Pulmonary artery endothelial cell (primary cell): Measurements from ENCODE around the gene PDE10A. TPM values are rescaled to one million over a fixed set of nuclear protein-coding genes. Genes with fewer than 3 reads are reported as not detected.

Source experiments
- DNase-seq: peaks from one replicate; pipeline ENCODE4 v3.0.0-alpha.2; 2011; ENCODE audit warnings: low read depth, low spot score
- total RNA-seq: library from RNA; depleted of rRNA; stranded (reverse); fragments of >200 nt; gene quantifications from 2 replicates; pipeline ENCODE4 v1.2.3, GENCODE V29; 2014

Gene PDE10A
- 7.1 and 9.8 TPM in 2 replicates for total RNA-seq

- DNase-seq: no peak
Observed at GRCh38 chr6:165662749-165663376, at the start of gene PDE10A. Gene PDE10A (minus strand): TSS chr6:165663241. CDS start chr6:165662811, 430 bp downstream.

DNA sequence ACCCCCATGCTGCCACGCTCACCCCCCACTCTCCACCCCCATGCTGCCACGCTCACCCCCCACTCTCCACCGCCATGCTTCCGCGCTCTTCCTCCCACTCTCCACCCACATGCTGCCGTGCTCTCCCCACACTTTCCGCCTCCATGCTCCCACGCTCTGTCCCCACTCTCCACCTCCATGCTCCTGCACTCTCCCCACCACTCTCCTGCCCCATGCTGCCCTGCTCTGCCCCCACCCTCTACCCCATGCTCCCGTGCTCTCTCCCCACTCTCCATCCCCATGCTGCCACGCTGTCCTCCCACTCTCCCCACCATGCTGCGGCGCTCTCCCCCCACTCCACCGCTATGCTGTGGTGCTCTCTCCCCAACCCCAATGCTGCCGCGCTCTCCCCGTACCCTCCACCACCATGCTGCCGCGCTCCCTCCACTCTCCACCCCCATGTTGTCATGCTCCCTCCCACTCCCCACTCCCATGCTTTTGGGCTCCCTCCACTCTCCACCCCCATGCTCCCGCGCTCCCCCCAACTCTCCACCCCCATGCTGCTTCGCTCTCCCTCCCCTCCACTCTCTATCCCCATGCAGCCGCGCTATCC lies 46.0 kb upstream of the PDE10A start:
- no peak for DNase-seq

DNA sequence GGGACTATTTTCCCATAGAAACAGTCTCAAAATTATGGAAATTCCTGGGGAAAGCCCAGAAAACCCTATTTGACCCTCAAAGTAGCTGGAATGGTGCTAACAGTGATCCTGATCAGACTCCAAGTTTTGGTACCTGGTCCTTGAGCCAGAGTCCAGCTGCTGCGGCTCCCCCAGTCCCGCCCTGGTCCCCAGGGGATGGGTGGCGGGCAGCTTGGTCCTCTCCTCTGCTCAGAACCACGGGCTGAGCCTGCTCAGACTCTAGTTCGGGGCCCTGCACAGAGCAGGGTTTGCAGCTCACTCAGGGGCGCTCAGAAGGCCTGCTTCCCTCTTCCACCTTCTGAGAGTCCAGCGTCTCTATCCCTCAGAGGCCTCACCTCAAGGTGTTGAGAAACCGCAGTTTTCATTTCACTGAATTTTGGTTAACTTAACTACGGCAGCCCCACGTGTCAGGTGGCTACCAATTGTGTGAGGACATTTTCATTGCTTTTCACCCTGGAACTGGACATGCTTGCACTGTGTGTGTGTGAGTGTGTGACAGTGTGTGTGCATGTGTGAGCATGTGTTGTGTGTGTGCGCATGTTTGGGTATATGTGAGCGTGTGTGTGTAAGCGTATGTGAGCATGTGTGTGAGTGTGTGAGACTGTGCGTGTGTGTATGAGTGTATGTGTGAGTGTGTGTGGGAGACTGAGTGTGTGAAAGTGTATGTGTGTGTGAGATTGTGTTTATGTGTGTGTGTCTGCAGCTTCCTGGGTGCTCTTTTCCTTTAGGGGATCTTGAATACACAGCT lies 44.2 kb upstream of the PDE10A start:
- no peak for DNase-seq

GRCh38 chr6:165705941-165706340 lies 42.9 kb upstream of the PDE10A start:
- no peak for DNase-seq

- DNase-seq: no peak
Observed at GRCh38 chr6:165704045-165704748, 41.2 kb upstream of the PDE10A start.

- DNase-seq: no peak
Observed at GRCh38 chr6:165702669-165703068, 39.6 kb upstream of the PDE10A start.

- no peak for DNase-seq
Observed at GRCh38 chr6:165701564-165702354, 38.7 kb upstream of the PDE10A start.

GRCh38 chr6:165701005-165701404 lies 38.0 kb upstream of the PDE10A start:
- no peak for DNase-seq

DNA sequence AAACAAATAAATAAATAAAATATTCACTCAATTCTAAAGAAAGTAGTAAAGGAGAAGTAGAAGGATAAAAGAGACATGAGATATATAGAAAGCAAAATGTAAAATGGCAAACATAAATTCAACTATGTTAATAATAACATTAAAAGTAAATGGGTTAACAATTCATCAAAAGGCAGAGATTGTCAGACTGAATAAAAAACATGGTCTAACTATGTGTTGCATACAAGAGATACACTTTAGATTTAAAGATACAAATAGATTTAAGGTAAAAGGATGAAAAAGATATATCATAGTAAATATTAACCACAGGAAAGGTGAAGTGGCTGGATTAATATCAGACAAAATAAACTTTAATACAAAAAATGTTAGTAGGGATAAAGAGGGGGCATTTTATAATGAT lies 35.8 kb upstream of the PDE10A start:
- DNase-seq: no peak

- no peak for DNase-seq
Observed at GRCh38 chr6:165697171-165697570, 34.1 kb upstream of the PDE10A start.

DNA sequence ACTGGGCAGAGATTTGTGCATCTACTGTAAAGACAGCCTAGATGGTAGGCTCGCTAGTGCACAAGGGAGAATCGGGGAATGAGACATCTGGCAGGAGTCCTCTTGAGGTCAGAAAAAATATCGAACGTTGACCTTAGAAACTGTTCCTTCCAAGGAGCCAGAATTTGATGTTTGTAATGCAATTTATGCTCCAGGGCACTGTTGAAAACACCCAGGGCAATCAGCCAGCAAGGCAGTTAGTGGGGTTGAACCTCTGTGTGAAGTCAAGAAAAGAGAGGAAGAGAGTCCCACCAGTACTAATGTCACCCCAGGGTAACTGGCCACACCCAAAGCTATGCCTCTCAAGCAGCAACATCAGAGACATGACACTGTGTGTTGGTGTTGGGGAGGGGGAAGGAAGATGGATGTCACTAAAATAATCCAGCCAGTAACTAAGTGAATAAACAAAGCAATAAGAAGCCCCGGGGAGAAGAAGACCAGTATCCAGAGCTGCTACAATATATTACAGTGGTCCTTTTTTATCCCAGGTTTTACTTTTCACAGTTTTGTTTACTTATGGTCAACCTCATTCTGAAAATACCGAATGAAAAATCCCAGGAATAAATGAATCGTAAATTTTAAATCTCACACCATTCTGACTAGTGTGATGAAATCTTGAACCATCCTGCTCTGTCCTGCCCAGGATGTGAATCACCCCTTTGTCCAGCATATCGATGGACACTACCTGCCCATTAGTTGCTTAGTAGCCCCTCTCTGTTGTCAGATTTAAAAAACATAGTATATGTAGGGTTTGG lies 32.9 kb upstream of the PDE10A start:
- no peak for DNase-seq

DNA sequence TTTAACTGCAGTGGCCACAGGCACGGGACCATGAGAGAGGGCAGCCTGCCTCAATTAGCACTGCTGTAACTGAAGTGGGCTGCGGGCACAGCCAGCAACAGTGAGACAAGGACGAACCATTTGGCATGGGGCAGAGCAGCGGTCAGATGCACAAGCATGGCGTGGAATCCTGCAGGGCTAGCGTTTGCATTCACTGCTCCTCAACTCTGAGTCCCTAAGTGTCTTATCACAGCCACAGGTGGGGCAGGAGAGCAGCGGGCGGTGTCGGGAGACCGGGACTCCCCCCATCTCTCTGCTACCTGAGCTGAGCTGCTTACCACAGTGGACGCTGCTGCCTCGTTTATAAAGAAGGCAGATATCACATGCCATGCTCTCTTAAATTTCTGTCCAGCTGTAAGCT lies 31.3 kb upstream of the PDE10A start:
- DNase-seq: no peak

- no peak for DNase-seq
Observed at GRCh38 chr6:165692106-165692653, 29.1 kb upstream of the PDE10A start.

- DNase-seq: no peak
Observed at GRCh38 chr6:165689699-165690098, 26.7 kb upstream of the PDE10A start.

DNA sequence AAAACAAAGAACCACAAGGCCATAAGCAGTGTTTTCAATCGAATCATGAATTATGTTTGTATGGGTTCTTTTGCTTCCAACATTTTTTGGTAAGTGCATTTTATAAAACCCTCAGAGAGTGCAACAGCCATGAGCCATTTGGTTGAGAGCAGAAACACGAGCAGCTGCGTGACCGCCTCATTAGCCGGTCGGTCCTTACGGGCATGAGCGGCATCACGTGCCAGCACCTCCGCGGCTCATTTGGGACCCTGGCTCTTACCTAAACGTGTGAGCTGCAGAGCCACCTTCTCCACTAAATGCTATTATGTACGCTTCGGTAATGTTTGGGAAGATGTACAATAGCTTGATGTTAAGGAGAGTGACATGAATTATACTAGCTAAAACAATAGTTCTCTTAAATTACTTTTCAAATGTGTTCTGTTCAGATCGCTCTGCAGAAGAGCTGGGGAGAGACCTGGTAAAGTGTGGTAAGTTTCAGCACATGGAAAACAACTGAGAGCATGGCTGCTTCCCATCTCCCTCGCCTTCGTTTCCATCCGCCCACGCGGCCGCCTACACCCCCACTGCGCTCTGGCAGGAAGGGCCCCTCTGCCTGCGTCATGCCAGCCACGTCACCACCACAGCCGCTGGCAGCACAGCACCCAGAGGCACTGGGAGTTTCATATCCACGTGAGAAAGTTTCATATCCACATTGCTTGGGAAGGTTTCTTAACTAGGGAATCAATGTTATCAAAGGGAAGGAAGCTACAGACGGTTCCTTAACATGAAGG lies 23.7 kb upstream of the PDE10A start:
- no peak for DNase-seq

- no peak for DNase-seq
Observed at GRCh38 chr6:165685302-165685701, 22.3 kb upstream of the PDE10A start.

DNA sequence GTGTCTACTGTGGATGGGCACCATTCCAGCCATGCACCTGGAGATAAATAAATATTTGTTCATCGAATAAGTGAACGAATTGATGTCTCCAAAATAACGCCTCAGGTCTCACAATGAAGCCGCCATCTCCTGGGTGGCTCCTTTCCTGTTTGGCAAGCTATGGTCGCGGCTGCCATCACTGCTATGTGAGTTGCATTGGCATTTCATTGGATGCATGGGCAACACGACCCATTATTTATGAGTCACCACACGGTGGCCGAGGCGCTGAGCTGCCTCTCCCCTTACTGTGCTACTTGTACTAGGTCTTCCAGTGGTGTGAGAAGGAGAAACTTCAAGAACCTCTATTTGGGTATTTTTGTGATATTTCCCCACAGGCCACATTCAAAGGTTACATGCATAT lies 21.3 kb upstream of the PDE10A start:
- DNase-seq: no peak

- DNase-seq: no peak
Observed at GRCh38 chr6:165680975-165681374, 17.9 kb upstream of the PDE10A start.

DNA sequence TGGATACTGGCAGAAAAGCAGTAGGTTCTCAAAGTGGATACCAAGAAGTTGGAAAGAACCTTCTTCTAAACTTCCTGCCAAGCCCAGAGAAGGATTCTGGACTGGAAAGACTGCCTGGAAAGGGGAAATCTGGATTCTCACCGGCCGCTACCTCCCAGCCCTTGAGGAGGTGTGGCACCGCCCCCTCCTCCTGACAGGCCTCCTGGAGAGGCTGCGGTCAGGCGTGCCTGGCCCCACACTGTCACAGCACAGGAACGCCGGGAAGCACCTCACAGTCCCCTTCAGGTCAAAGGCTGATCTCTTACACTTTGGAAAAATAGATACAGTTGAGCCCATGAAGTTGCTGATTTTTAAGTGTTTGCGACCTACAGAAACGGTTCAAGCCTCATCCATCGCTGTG lies 16.3 kb upstream of the PDE10A start:
- no peak for DNase-seq
